HepG2 (cell line): ENCODE results near the gene GYS1. TPM values are rescaled to one million over a fixed set of nuclear protein-coding genes. Genes with fewer than 3 reads are reported as not detected.
A peak's percentile ranks its signal among the peaks of the same experiment; 100 is the strongest.

Experiments used
- FOXA1 ChIP-seq, 2 experiments: fragments of 450-650 bp in 1 of 2; sonication (generic) in 1 of 2; formaldehyde crosslinking in 1 of 2; IDR thresholded peaks; 2 replicates each; pipeline versions ENCODE4 v1.4.0 to v1.6.1; 2016 to 2020; ENCODE audit warnings: missing genetic modification reagents in 1 of 2
- HIC2 ChIP-seq: sonication (generic); formaldehyde crosslinking; IDR thresholded peaks from 2 replicates; pipeline ENCODE4 v1.9.0; 2022; ENCODE audit warnings: low read depth, missing genetic modification reagents
- HNF1A ChIP-seq, 2 experiments: sonication (generic) in 1 of 2; formaldehyde crosslinking in 1 of 2; IDR thresholded peaks; 2 replicates each; pipeline versions ENCODE4 v1.4.0 to v1.6.1; 2016 to 2020; ENCODE audit warnings: borderline replicate concordance in 1 of 2, low read depth in 1 of 2, mild to moderate bottlenecking in 1 of 2, missing genetic modification reagents in 1 of 2
- KLF11 ChIP-seq: IDR thresholded peaks from 2 replicates; pipeline ENCODE4 v1.6.1; 2016; ENCODE audit warnings: missing compliant biosample characterization
- MAFF ChIP-seq: IDR thresholded peaks from 2 replicates; pipeline ENCODE4 v1.6.1; 2011; ENCODE audit warnings: low read depth, low read length, improper control_type of control experiment
- PCBP2 ChIP-seq: fragments of 200-400 bp; formaldehyde crosslinking; optimal IDR thresholded peaks from 2 replicates; pipeline ENCODE3; 2018; ENCODE audit warnings: low read length, low read depth; ENCODE audit not compliant: poor library complexity, severe bottlenecking
- PLRG1 ChIP-seq: fragments of 450-650 bp; conservative IDR thresholded peaks from 2 replicates; pipeline ENCODE4 v1.6.1; 2016
- POGK ChIP-seq: sonication (generic); formaldehyde crosslinking; conservative IDR thresholded peaks from 2 replicates; pipeline ENCODE4 v1.8.0; 2022; ENCODE audit warnings: mild to moderate bottlenecking, moderate library complexity, missing genetic modification reagents
- SMARCE1 ChIP-seq: fragments of 450-650 bp; IDR thresholded peaks from 2 replicates; pipeline ENCODE4 v1.6.1; 2017; ENCODE audit warnings: borderline replicate concordance
- SSRP1 ChIP-seq: IDR thresholded peaks from 2 replicates; pipeline ENCODE4 v1.6.1; 2016; ENCODE audit warnings: control low read depth
- TMF1 ChIP-seq: sonication (generic); formaldehyde crosslinking; IDR thresholded peaks from 2 replicates; pipeline ENCODE4 v1.8.1; 2022; ENCODE audit warnings: low read depth, missing genetic modification reagents
- ZNF224 ChIP-seq: sonication (generic); formaldehyde crosslinking; IDR thresholded peaks from 2 replicates; pipeline ENCODE4 v1.5.0; 2020; ENCODE audit warnings: mild to moderate bottlenecking, missing genetic modification reagents
- ZNF280B ChIP-seq: sonication (generic); formaldehyde crosslinking; IDR thresholded peaks from 2 replicates; pipeline ENCODE4 v1.5.0; 2020; ENCODE audit warnings: missing genetic modification reagents, mild to moderate bottlenecking, borderline replicate concordance
- ZNF30 ChIP-seq: sonication (generic); formaldehyde crosslinking; IDR thresholded peaks from 2 replicates; pipeline ENCODE4 v1.5.0; 2020; ENCODE audit warnings: mild to moderate bottlenecking, missing genetic modification reagents
- ZNF546 ChIP-seq: sonication (generic); formaldehyde crosslinking; conservative IDR thresholded peaks from 2 replicates; pipeline ENCODE4 v1.8.1; 2023; ENCODE audit warnings: mild to moderate bottlenecking, missing genetic modification reagents
- ZNF678 ChIP-seq: sonication (generic); formaldehyde crosslinking; IDR thresholded peaks from 2 replicates; pipeline ENCODE4 v1.4.0; 2020; ENCODE audit warnings: mild to moderate bottlenecking, missing genetic modification reagents
- ZNF792 ChIP-seq: IDR thresholded peaks from 2 replicates; pipeline ENCODE4 v1.6.1; 2016
- polyA plus RNA-seq, 8 experiments: library from polyadenylated mRNA; depleted of rRNA in 3 of 8; stranded (reverse) in 7 of 8; unstranded in 1 of 8; fragments of >200 nt; fragmentation: Illumina TruSeq in 4 of 8; extraction: Trizol in 4 of 8; gene quantifications; 2 replicates each; pipeline versions ENCODE4 v1.2.1 to v1.2.3, GENCODE V29; 2011 to 2016; ENCODE audit warnings: low read depth in 4 of 8, missing spikeins in 1 of 8, mixed read lengths in 1 of 8; ENCODE audit not compliant: insufficient read depth in 1 of 8
- total RNA-seq, 5 experiments: library from RNA; depleted of rRNA; stranded (reverse); fragments of >200 nt; fragmentation: Illumina TruSeq; extraction: Trizol; gene quantifications; 2 replicates each; pipeline ENCODE4 v1.2.3, GENCODE V29; 2016; ENCODE audit warnings: low read depth in 1 of 5
- TF ChIP-seq, protein P1 (sequence below): sonication (generic); formaldehyde crosslinking; IDR thresholded peaks from 2 replicates; pipeline ENCODE4 v1.8.0; 2022; ENCODE audit warnings: low read depth, missing genetic modification reagents

Gene GYS1
- total and polyA plus RNA-seq, 2 of the 13 experiments (the other 11 are each of a cell fraction or from before 2014, with no cell fraction given): 18.4 to 42.1 TPM

GRCh38 chr19:48954595-48955307 is 38.4 kb downstream of the GYS1 start, which contains the start of gene BAX (continued):
- TF ChIP-seq, protein P1, sequence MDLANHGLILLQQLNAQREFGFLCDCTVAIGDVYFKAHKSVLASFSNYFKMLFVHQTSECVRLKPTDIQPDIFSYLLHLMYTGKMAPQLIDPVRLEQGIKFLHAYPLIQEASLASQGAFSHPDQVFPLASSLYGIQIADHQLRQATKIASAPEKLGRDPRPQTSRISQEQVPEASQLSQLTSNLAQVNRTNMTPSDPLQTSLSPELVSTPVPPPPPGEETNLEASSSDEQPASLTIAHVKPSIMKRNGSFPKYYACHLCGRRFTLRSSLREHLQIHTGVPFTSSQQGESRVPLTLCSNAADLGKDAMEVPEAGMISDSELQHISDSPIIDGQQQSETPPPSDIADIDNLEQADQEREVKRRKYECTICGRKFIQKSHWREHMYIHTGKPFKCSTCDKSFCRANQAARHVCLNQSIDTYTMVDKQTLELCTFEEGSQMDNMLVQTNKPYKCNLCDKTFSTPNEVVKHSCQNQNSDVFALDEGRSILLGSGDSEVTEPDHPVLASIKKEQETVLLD (CRISPR knock-in tag): peak; percentile 62; the same call in 1 of the 2 replicates
- TF ChIP-seq HIC2 (CRISPR knock-in tag): no peak
- TF ChIP-seq ZNF280B (CRISPR knock-in tag): no peak; the same call in 1 of the 2 replicates
- TF ChIP-seq ZNF678 (CRISPR knock-in tag): no peak
- no peak for TF ChIP-seq KLF11 (CRISPR knock-in tag)
- TF ChIP-seq ZNF30 (CRISPR knock-in tag): no peak
- TF ChIP-seq HNF1A (IDR thresholded peaks at IDR 0.05; ENCODE audit: low read depth): no peak; the same call in 1 of the 2 replicates
- peak; percentile 70 for TF ChIP-seq HNF1A (CRISPR knock-in tag; IDR thresholded peaks at IDR 0.05; ENCODE audit: borderline replicate concordance)
- TF ChIP-seq ZNF224 (CRISPR knock-in tag): no peak
- TF ChIP-seq SSRP1: no peak
- TF ChIP-seq TMF1 (CRISPR knock-in tag): peak; percentile 28; the same call in 1 of the 2 replicates
- TF ChIP-seq ZNF546 (CRISPR knock-in tag): no peak
- TF ChIP-seq SMARCE1: no peak
- TF ChIP-seq POGK (CRISPR knock-in tag): peak; percentile 78; the same call in 1 of the 2 replicates
- TF ChIP-seq MAFF: no peak
- no peak for TF ChIP-seq FOXA1 (IDR thresholded peaks at IDR 0.05)
- 0 out of 2 replicates have a peak, but pooled peaks have one; percentile 5 for TF ChIP-seq FOXA1 (CRISPR knock-in tag; IDR thresholded peaks at IDR 0.05)
- TF ChIP-seq ZNF792 (CRISPR knock-in tag): peak; percentile 34; the same call in 1 of the 2 replicates
- no peak for TF ChIP-seq PCBP2
- TF ChIP-seq PLRG1: no peak
